Measurements from ENCODE around the gene MORN1. TPM values are rescaled to one million over a fixed set of nuclear protein-coding genes. Genes with fewer than 3 reads are reported as not detected.
"Not testable (repeated sequence)": the region's sequence is repeated elsewhere in the genome, so short reads cannot be mapped to it uniquely, and the experiment has no call there.

MORN1 gene
- polyA plus RNA-seq, 1 donor: 10.3 TPM

GRCh38 chr1:2336499-2336898, 54.9 kb downstream of the MORN1 start:
- no CpG with 5 or more reads among the region's 11 CpGs for WGBS (ENCODE audit: insufficient coverage, low lambda C conversion rate)
- Histone ChIP-seq H3K27me3 (ENCODE audit: control insufficient read depth, insufficient read depth, low read length) (no peaks in the 10 kb centered on the region), H3K4me3 (ENCODE audit: low read length) (no peak overlapping the region)

GRCh38 chr1:2335721-2336455, 55.5 kb downstream of the MORN1 start:
- Histone ChIP-seq H3K4me3 (ENCODE audit: low read length) (no peak overlapping the region), H3K27me3 (ENCODE audit: control insufficient read depth, insufficient read depth, low read length) (no peaks in the 10 kb centered on the region), H3K27ac (ENCODE audit: low read length) (no peak overlapping the region), H3K36me3 (ENCODE audit: control insufficient read depth, insufficient read depth, low read length) (no peaks in the 10 kb centered on the region), H3K4me1 (ENCODE audit: control insufficient read depth, insufficient read depth, low read length) (no peaks in the 10 kb centered on the region), H3K9me3 (ENCODE audit: control insufficient read depth, low read depth, low read length) (peaks cover 5% of the 10 kb centered on the region)
- no peak for DNase-seq
- no CpG with 5 or more reads among the region's 36 CpGs for WGBS (ENCODE audit: insufficient coverage, low lambda C conversion rate)

More at GRCh38 chr1:2336499-2336898, 54.9 kb downstream of the MORN1 start:
- no peak for DNase-seq
- Histone ChIP-seq H3K27ac (ENCODE audit: low read length) (no peak overlapping the region), H3K9me3 (ENCODE audit: control insufficient read depth, low read depth, low read length) (peaks cover 2% of the 10 kb centered on the region), H3K36me3 (ENCODE audit: control insufficient read depth, insufficient read depth, low read length) (no peaks in the 10 kb centered on the region), H3K4me1 (ENCODE audit: control insufficient read depth, insufficient read depth, low read length) (no peaks in the 10 kb centered on the region)

GRCh38 chr1:2334883-2335534, 56.3 kb downstream of the MORN1 start:
- DNase-seq: no peak

GRCh38 chr1:2334366-2334765, 57.0 kb downstream of the MORN1 start:
- Histone ChIP-seq H3K36me3 (ENCODE audit: control insufficient read depth, insufficient read depth, low read length) (no peaks in the 10 kb centered on the region), H3K4me1 (ENCODE audit: control insufficient read depth, insufficient read depth, low read length) (peaks cover 5% of the 10 kb centered on the region), H3K9me3 (ENCODE audit: control insufficient read depth, low read depth, low read length) (peaks cover 7% of the 10 kb centered on the region), H3K27ac (ENCODE audit: low read length) (no peak overlapping the region), H3K27me3 (ENCODE audit: control insufficient read depth, insufficient read depth, low read length) (no peaks in the 10 kb centered on the region), H3K4me3 (ENCODE audit: low read length) (no peak overlapping the region)
- WGBS (ENCODE audit: insufficient coverage, low lambda C conversion rate): no CpG with 5 or more reads among the region's 21 CpGs
- no peak for DNase-seq

More at GRCh38 chr1:2334883-2335534, 56.3 kb downstream of the MORN1 start:
- H3K4me1 ChIP-seq (ENCODE audit: control insufficient read depth, insufficient read depth, low read length): peaks cover 4% of the 10 kb centered on the region
- H3K36me3 ChIP-seq (ENCODE audit: control insufficient read depth, insufficient read depth, low read length): no peaks in the 10 kb centered on the region
- H3K9me3 ChIP-seq (ENCODE audit: control insufficient read depth, low read depth, low read length): peaks cover 7% of the 10 kb centered on the region
- H3K27me3 ChIP-seq (ENCODE audit: control insufficient read depth, insufficient read depth, low read length): no peaks in the 10 kb centered on the region
- no peak overlapping the region for H3K4me3 ChIP-seq (ENCODE audit: low read length)
- no peak overlapping the region for H3K27ac ChIP-seq (ENCODE audit: low read length)
- WGBS (ENCODE audit: insufficient coverage, low lambda C conversion rate): no CpG with 5 or more reads among the region's 33 CpGs

- H3K36me3 ChIP-seq (ENCODE audit: control insufficient read depth, insufficient read depth, low read length); H3K27ac ChIP-seq (ENCODE audit: low read length); H3K9me3 ChIP-seq (ENCODE audit: control insufficient read depth, low read depth, low read length); H3K4me1 ChIP-seq (ENCODE audit: control insufficient read depth, insufficient read depth, low read length); H3K4me3 ChIP-seq (ENCODE audit: low read length); H3K27me3 ChIP-seq (ENCODE audit: control insufficient read depth, insufficient read depth, low read length); DNase-seq: not testable (repeated sequence)
- no CpG with 5 or more reads among the region's 33 CpGs for WGBS (ENCODE audit: insufficient coverage, low lambda C conversion rate)
These were observed 59.8 kb downstream of the MORN1 start for GRCh38 chr1:2331580-2331979.

- H3K27me3 ChIP-seq (ENCODE audit: control insufficient read depth, insufficient read depth, low read length): no peaks in the 10 kb centered on the region
- peak overlapping the region; percentile 45 for H3K27ac ChIP-seq (ENCODE audit: low read length)
- H3K36me3 ChIP-seq (ENCODE audit: control insufficient read depth, insufficient read depth, low read length): no peaks in the 10 kb centered on the region
- peaks cover 5% of the 10 kb centered on the region for H3K4me1 ChIP-seq (ENCODE audit: control insufficient read depth, insufficient read depth, low read length)
- peaks cover 7% of the 10 kb centered on the region for H3K9me3 ChIP-seq (ENCODE audit: control insufficient read depth, low read depth, low read length)
- WGBS (ENCODE audit: insufficient coverage, low lambda C conversion rate): no CpG with 5 or more reads among the region's 11 CpGs
- DNase-seq: no peak
- H3K4me3 ChIP-seq (ENCODE audit: low read length): no peak overlapping the region
These were observed 60.2 kb downstream of the MORN1 start for GRCh38 chr1:2331200-2331544.

- peak; percentile 38 to 55 for DNase-seq
- H3K27ac ChIP-seq (ENCODE audit: low read length): peak overlapping the region; percentile 45
- peaks cover 5% of the 10 kb centered on the region for H3K4me1 ChIP-seq (ENCODE audit: control insufficient read depth, insufficient read depth, low read length)
These were observed 60.7 kb downstream of the MORN1 start for GRCh38 chr1:2330519-2331199.

GRCh38 chr1:2330035-2330434, 61.3 kb downstream of the MORN1 start:
- Histone ChIP-seq H3K36me3 (ENCODE audit: control insufficient read depth, insufficient read depth, low read length) (no peaks in the 10 kb centered on the region), H3K27me3 (ENCODE audit: control insufficient read depth, insufficient read depth, low read length) (no peaks in the 10 kb centered on the region), H3K27ac (ENCODE audit: low read length) (no peak overlapping the region), H3K9me3 (ENCODE audit: control insufficient read depth, low read depth, low read length) (peaks cover 7% of the 10 kb centered on the region), H3K4me1 (ENCODE audit: control insufficient read depth, insufficient read depth, low read length) (peaks cover 5% of the 10 kb centered on the region), H3K4me3 (ENCODE audit: low read length) (no peak overlapping the region)
- no CpG with 5 or more reads among the region's 12 CpGs for WGBS (ENCODE audit: insufficient coverage, low lambda C conversion rate)
- DNase-seq: no peak

More at GRCh38 chr1:2330519-2331199, 60.7 kb downstream of the MORN1 start:
- H3K36me3 ChIP-seq (ENCODE audit: control insufficient read depth, insufficient read depth, low read length): no peaks in the 10 kb centered on the region
- WGBS (ENCODE audit: insufficient coverage, low lambda C conversion rate): no CpG with 5 or more reads among the region's 31 CpGs
- no peaks in the 10 kb centered on the region for H3K27me3 ChIP-seq (ENCODE audit: control insufficient read depth, insufficient read depth, low read length)
- H3K9me3 ChIP-seq (ENCODE audit: control insufficient read depth, low read depth, low read length): peaks cover 7% of the 10 kb centered on the region
- H3K4me3 ChIP-seq (ENCODE audit: low read length): no peak overlapping the region

- Histone ChIP-seq H3K9me3 (ENCODE audit: control insufficient read depth, low read depth, low read length) (peaks cover 14% of the 10 kb centered on the region), H3K27me3 (ENCODE audit: control insufficient read depth, insufficient read depth, low read length) (peaks cover 4% of the 10 kb centered on the region), H3K27ac (ENCODE audit: low read length) (no peak overlapping the region), H3K4me1 (ENCODE audit: control insufficient read depth, insufficient read depth, low read length) (peaks cover 5% of the 10 kb centered on the region), H3K4me3 (ENCODE audit: low read length) (no peak overlapping the region), H3K36me3 (ENCODE audit: control insufficient read depth, insufficient read depth, low read length) (no peaks in the 10 kb centered on the region)
- DNase-seq: no peak
- no CpG with 5 or more reads among the region's 24 CpGs for WGBS (ENCODE audit: insufficient coverage, low lambda C conversion rate)
These were observed 62.5 kb downstream of the MORN1 start for GRCh38 chr1:2328676-2329455.

GRCh38 chr1:2327841-2328240, 63.5 kb downstream of the MORN1 start:
- H3K4me1 ChIP-seq (ENCODE audit: control insufficient read depth, insufficient read depth, low read length): peaks cover 5% of the 10 kb centered on the region
- no CpG with 5 or more reads among the region's 22 CpGs for WGBS (ENCODE audit: insufficient coverage, low lambda C conversion rate)
- H3K36me3 ChIP-seq (ENCODE audit: control insufficient read depth, insufficient read depth, low read length): no peaks in the 10 kb centered on the region
- peaks cover 22% of the 10 kb centered on the region for H3K9me3 ChIP-seq (ENCODE audit: control insufficient read depth, low read depth, low read length)
- no peak overlapping the region for H3K27ac ChIP-seq (ENCODE audit: low read length)
- H3K4me3 ChIP-seq (ENCODE audit: low read length): no peak overlapping the region
- H3K27me3 ChIP-seq (ENCODE audit: control insufficient read depth, insufficient read depth, low read length): peaks cover 5% of the 10 kb centered on the region
- DNase-seq: no peak

All from large intestine (tissue), 3 donors.